NCI-H1048 (cell line): ENCODE measurements around the gene TPCN1.

Source experiments
- DNase-seq: peaks from one replicate; lab custom pipeline; 2025; lab: John Stamatoyannopoulos, UW

TPCN1 gene

GRCh38 chr12:113340061-113340460, 118.8 kb downstream of the TPCN1 start:
- no peak for DNase-seq

GRCh38 chr12:113341535-113341934, 120.3 kb downstream of the TPCN1 start:
- DNase-seq, result no peak

- no peak for DNase-seq
These were observed 124.1 kb downstream of the TPCN1 start for GRCh38 chr12:113345318-113345717.

- no peak for DNase-seq
These were observed 125.1 kb downstream of the TPCN1 start for GRCh38 chr12:113346353-113346752.

- DNase-seq, result no peak
These were observed 125.8 kb downstream of the TPCN1 start for GRCh38 chr12:113347107-113347506.

GRCh38 chr12:113347892-113348291, 126.6 kb downstream of the TPCN1 start:
- no peak for DNase-seq
